ENCODE results near the gene NAP1L4.

The NAP1L4 gene

GRCh38 chr11:2963761-2964160 is 28.4 kb downstream of the NAP1L4 start:
- peak; percentile 13 for FAIRE-seq

DNA sequence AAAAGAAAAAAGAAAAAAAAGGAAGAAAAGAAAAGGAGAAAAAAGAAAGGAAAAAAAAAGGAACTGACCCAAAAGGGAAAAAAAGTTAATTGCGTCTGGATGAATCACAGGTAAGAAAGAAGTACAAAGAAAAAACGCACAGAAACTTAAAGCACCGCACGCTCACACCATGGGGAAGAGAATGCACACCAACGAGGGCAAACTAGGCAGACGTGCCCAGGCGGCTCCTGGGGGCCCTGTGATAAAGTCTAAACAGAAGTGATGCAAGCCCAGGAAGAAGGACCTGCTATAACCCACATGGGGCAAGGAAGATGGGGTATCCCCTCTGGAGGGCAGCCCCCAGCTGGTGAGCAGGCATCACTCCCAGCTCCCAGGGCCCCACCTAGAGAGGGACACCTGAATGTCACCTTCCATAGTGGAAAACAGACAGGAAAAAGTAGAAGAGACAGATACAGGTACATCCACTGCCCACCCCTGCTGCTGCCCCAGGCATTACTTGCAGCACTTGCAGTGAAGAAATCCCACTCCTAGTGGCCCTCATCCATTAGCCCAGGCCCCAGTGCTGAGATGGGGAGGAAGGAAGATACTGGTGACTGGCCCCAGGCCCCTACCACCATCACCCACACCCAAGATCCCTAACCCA is 28.9 kb downstream of the NAP1L4 start:
- FAIRE-seq (no peak), DNase-seq (ENCODE audit: insufficient read length, low spot score) (no peak)

More at GRCh38 chr11:2963761-2964160, 28.4 kb downstream of the NAP1L4 start:
- DNase-seq (ENCODE audit: insufficient read length, low spot score) = no peak

DNA sequence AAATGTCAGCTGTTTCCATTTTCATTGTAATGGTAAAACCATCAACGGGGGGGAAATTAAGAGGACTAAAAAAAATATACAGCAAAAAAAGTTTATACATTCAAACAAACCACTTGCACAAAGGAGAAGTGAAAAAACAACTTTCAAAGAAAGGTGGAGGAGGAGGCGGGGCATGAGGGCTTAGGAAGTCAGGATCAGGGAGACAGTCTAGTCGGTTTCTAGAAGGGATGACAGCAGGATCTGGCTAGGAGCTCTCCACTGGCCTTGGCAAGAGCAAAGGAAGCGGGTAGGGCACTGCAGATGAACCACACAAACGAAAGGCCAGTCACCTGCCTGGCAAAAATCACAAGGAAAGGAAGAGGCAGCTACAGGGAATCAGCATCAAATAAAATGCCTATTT is 31.0 kb downstream of the NAP1L4 start:
- DNase-seq (ENCODE audit: insufficient read length, low spot score) = no peak

DNA sequence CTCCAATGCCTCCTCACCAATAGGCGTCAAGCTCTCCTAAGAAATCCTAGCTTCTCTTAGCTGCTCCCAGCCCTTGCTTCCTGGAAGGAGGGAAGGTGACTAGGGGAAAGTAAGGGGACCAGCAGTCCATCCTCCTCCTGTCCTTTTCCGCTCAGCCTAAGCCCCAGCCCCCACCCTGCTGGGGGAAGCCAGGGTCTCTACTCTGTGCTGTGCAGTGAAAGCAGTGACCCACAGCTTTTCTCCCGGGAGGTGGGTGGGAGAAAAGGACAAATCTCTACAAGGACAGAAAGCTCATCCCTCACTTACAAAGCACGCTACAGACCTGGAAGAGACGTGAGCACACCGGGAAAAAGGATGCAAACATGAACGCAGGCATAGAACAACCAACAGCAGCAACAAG is 32.0 kb downstream of the NAP1L4 start:
- no peak for FAIRE-seq
- DNase-seq (ENCODE audit: insufficient read length, low spot score) = no peak

More for the DNA sequence above, 31.0 kb downstream of the NAP1L4 start:
- FAIRE-seq = no peak

DNA sequence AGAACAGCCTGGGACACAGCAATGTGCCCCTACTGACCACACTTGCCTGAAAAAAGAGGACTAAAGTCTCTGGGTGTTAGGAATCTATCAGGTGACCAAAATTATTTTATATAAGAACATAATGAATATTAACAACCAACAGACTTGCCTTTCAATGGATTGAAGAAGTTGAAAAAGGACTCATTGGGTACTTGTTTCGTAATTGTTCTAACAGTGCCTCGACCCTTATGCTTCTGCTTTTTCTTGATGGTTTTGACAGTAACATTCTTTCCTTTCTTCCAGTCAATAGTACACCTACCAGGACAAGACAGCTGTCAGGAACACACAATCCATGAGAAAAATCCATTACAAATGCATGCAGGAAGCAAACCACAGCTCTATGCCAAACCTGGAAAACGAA is 33.9 kb downstream of the NAP1L4 start:
- FAIRE-seq (no peak), DNase-seq (ENCODE audit: insufficient read length, low spot score) (no peak)

DNA sequence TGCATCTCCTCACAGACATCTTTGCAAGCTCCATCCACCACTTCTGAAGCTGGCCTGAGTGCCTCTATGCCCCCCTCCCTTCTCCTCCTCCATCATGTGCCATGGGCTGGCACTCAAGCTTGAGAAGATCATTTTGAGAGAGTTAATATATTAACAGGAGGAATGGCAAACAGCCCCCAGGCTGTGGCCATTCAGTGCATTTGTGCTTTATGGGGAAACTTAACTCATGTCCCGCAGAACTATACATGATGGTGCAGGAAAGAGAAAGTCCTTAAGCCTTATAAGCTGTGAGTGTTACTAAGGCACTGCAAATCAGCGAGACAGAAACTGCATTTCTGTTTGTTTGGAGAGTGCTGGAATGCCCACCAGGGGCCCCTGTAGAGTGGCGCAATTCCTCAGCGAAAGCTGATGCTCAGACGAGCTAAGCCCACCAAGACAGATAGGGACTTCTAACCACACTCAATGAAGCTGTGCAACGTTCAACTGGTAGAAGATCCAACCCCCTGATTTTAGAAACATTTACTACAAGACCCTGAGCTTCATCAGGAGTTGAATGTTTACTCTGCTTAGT is 36.1 kb downstream of the NAP1L4 start:
- no peak for DNase-seq (ENCODE audit: insufficient read length, low spot score)
- FAIRE-seq = no peak

- FAIRE-seq (no peak), DNase-seq (ENCODE audit: insufficient read length, low spot score) (no peak)
These were observed 37.9 kb downstream of the NAP1L4 start for GRCh38 chr11:2954263-2954662.

DNA sequence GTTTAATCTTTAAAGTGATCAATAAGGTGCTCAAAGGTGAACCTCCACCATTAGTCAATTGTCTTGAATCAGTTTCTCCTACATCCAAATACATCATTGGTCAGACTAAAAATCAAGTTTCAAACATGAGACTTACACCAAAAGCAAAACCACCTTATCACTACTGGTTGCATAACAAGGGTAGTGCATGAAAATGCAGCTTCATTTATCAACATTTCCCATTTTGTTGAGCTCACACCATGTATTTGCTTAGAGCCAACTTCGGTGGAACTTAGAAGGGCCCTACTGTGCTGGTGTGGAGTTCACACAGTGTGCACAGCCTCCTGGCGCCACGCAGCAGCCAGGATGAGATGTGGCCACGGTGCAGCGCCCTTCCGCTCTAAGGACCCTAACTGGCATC is 39.8 kb downstream of the NAP1L4 start:
- DNase-seq (ENCODE audit: insufficient read length, low spot score) = no peak
- FAIRE-seq = no peak

DNA sequence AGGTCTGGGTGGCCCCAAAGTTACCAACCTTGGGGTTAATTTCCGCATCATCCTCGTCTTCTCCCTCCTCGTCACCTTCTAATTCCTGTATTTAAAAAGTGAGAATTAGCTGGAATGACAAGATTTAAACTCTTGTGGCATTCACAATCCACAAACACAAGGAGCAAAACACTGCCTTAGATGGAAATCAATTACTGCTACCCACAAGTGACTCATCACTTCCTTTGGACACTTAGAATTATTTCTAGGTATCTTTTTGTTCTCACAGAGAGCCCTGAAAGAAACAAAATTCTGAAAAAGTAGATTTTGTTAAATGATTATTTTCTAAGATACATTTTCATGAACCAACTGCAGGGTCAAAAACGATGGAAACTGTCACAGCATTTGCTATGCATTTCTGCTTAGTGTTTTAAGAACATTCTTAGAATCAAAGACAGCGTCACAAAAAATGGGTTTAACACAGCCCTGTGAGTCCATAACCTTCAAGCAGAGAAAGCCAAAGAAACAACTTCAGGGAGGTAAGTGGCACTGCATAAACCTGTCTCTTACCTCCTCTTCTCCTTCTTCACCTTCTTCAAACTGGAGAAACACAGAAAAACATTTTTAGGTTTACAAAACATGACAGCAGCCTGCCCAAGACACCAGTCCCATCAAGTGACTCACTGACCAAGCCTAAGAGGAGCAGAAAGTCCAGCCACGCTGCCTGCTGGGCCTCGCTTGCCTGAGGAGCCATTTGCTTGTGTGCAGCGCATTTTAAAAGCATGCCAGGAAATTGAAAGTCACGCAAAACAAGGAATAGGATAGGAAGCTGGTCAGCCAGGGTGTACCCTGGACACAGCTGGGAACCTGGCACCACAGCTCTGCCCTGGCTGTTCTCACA is 40.7 kb downstream of the NAP1L4 start:
- FAIRE-seq = no peak
- no peak for DNase-seq (ENCODE audit: insufficient read length, low spot score)

GRCh38 chr11:2950825-2951224 is 41.3 kb downstream of the NAP1L4 start:
- no peak for FAIRE-seq

GRCh38 chr11:2949920-2950319 is 42.2 kb downstream of the NAP1L4 start:
- FAIRE-seq (no peak), DNase-seq (ENCODE audit: insufficient read length, low spot score) (no peak)

More at GRCh38 chr11:2950825-2951224, 41.3 kb downstream of the NAP1L4 start:
- no peak for DNase-seq (ENCODE audit: insufficient read length, low spot score)

DNA sequence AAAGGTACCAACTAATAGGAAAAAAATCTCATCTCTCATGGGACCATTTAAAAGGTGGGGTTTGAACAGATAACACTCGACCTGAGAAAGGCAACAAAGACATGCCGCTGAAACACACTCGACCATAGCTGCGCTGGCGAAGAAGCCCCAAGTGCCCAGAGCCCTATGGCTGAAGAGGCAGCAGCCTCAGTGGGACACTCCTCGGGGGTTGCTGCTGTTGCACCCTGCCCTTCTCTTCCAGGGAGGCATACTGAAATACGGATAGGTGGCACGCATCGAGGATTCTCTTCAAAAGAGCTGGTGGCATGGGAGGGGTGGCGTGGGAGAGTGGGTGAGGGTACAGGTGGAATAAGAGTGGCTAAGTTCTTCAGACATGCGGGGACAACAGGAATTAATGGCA is 44.4 kb downstream of the NAP1L4 start:
- FAIRE-seq (no peak), DNase-seq (ENCODE audit: insufficient read length, low spot score) (no peak)

DNA sequence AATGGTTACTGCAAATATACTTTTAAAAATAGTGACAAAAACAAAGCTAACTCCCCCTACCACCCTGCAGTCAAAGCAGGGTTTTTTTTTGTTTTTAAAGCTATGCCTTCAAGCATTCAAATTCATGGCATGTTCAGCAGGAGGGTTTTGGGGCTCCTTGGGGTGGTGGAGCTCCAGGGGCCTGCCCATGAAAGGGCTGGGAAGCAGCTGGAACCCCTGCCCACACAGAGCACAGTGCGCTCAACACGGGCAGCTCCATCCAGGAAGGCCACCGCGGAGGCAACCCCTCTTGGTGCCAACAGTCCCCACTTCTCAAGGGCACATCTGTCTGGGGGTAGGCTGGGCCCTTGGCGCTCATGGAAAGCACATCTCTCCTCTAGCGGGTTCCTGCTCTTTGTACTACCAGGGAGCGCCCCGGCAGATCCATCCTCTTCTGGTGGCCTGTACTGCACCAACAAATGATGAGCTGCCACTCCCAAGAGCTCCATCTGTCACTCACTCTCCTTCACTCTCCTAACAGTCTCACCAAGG is 46.3 kb downstream of the NAP1L4 start:
- FAIRE-seq = no peak
- DNase-seq (ENCODE audit: insufficient read length, low spot score) = no peak

- DNase-seq (ENCODE audit: insufficient read length, low spot score) (no peak), FAIRE-seq (no peak)
These were observed 46.9 kb downstream of the NAP1L4 start for GRCh38 chr11:2945031-2945756.

DNA sequence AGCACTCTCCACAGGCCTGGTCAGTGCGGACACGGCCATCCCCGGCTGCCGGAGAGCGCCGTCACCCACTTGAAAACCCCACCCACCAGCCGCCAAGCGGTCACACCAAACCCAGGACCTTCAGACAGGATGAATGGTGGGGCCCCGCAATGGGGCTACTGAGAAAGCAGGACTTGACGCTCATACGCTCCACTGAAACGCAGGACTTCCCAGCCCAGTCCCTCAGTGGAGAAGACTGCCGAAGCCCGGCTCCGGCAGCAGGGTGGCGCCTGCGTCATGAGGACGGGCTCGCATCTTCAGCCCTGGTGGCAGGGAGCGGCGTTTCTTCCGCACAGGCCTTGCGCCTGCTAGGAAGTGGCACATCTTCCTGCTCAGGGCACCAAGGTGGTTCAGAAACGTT is 47.6 kb downstream of the NAP1L4 start:
- no peak for FAIRE-seq
- DNase-seq (ENCODE audit: insufficient read length, low spot score) = no peak

DNA sequence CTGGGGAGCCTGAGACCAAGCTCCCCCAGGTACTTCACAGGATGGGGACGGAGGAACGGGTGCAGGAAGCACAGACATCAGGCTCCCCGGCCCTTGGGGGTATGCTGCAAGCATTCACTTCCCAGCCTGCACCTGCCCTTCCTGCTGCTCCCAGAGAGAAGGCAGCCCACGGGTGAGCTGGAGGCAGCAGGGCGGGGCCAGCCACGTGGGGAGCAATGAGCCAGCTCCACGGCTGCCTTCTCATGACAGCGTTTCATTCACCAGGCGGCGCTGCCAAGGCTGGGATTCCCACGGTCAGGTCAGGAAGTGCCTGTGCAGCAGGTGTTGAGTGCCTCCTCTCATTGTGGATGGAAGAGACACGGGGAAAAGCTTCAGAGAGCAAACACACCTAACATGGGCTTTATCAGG is 48.4 kb downstream of the NAP1L4 start:
- no peak for DNase-seq (ENCODE audit: insufficient read length, low spot score)
- no peak for FAIRE-seq

GRCh38 chr11:2942872-2943710 is 49.0 kb downstream of the NAP1L4 start:
- DNase-seq (ENCODE audit: insufficient read length, low spot score) = no peak
- FAIRE-seq = no peak

DNA sequence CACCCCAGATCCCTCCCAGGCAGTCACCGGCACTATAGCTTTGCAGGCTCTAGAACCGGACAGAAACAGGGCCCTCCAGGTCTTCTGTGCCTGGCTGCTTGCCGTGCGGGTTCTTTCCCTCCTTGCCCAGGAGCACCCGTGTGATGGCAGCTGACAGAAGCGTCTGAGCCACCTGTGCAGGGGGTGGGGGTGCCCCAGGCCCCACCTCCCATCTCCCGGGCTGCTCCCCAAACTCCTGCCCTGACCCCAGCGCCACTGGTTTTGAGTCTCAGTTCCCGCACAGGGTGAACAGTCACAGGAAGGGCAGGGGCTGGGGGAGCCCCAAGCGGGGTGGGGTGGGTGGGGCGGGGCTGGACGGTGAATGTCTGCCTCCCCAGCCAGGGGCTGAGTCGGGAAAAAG is 49.7 kb downstream of the NAP1L4 start:
- FAIRE-seq = no peak
- DNase-seq (ENCODE audit: insufficient read length, low spot score) = no peak

DNA sequence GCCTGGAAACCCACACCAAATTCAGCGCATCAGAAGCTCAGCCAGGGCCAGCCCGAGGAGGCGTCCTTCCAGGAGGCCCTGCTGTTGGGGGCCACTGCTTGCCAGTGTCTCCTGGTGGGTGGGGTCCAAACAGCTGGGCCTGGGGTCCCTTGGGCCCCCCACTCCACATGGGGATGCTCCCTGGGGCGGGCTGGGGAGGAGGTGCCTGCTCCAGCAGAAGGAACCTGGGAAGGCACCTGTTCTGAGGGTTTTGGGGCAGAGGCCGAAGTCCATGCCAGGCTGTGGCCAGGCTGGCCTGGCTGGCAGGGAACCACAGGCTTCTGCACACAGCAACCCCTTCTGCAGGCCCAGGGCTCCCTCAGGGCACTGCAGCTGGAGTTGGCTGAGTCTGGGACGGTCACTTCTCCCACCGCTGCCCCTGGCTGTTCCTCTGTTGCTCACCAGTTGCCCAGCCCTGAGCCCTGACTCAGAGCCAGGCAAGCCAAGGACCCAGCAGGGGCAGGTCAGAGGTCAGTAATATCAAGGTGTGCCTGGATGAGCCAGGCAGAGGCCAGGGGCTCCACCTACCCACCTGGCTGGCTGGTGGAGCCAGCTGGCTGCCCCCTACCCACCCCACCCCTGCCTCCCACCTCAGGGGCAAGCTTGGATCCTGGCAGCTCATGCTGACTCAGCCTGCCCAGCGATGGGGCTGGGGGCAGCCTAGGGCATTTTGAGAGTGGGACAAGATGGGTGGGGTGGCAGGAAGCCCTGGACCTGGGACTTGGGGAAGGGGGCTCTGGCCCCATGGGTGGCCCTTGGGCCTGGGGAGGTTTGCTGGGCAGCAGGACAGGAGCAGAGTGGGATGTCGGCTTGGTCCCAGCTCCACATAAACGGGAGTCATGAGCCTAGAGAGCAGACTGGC is 51.0 kb downstream of the NAP1L4 start:
- no peak for DNase-seq (ENCODE audit: insufficient read length, low spot score)
- no peak for FAIRE-seq
